ENCODE measurements around the gene SMIM41. TPM values are rescaled to one million over a fixed set of nuclear protein-coding genes. Genes with fewer than 3 reads are reported as not detected.

SMIM41 gene
- polyA plus RNA-seq, 2 of the 4 experiments (the other 2 are of a cell fraction) = not detected

DNA sequence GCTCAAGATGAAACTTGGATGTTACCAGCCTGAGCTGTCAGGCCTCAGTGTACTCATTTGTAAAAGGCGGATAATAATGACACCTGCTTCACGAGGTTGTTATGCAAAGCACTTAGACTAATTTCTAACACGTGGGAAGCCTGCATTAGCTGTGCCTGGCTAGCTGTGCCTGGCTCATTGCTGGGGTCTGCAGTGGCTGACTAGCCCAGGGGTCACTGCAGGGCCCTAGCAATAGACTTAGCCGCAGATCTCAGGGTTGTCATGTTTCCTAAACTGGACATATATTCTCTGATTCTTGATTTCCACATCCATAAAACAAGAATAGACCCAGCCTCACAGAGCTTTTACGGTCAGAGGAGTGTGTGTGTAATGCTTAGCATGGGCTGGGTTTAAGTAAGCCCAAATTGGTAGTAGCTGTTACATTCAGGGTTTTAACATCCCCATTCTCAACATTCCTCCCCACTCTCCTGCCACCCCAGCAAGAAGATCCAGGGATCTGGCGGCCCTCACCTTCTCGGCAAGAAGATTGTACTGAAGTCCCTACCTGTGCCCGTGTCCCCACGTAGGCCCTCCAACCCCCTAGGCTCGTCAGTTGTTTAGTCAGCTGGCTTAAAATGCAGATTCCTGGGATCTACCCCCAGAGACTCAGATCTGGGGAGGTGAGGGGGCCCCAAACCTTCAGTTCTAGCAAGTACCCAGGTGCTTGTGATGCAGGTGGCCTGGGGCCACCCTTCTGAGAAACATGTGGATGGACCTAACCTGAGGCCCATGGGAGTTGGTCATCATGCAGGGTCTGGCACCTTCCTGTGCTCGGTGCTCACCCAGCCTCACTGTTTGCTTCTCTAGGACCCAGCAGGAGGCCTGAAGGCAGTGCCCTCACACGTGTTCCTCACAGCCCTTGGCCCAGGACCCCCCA is 19.7 kb upstream of the SMIM41 start (continued):
- no peak for TF ChIP-seq CBX8 (IDR thresholded peaks at IDR 0.05)
- no peak for TF ChIP-seq NR3C1 (IDR thresholded peaks at IDR 0.05)
- no peak for TF ChIP-seq JUNB (IDR thresholded peaks at IDR 0.05)
- TF ChIP-seq ZNF302 (CRISPR knock-in tag; IDR thresholded peaks at IDR 0.05) = no peak
- no peak for TF ChIP-seq FOXS1 (CRISPR knock-in tag; IDR thresholded peaks at IDR 0.05)
- TF ChIP-seq BCL3 (IDR thresholded peaks at IDR 0.05) = no peak
- no peak for TF ChIP-seq MAFK (IDR thresholded peaks at IDR 0.05; ENCODE audit: partially characterized antibody)

- TF ChIP-seq TFCP2L1 (CRISPR knock-in tag; IDR thresholded peaks at IDR 0.05) = peak; percentile 67
- TF ChIP-seq, protein P1, sequence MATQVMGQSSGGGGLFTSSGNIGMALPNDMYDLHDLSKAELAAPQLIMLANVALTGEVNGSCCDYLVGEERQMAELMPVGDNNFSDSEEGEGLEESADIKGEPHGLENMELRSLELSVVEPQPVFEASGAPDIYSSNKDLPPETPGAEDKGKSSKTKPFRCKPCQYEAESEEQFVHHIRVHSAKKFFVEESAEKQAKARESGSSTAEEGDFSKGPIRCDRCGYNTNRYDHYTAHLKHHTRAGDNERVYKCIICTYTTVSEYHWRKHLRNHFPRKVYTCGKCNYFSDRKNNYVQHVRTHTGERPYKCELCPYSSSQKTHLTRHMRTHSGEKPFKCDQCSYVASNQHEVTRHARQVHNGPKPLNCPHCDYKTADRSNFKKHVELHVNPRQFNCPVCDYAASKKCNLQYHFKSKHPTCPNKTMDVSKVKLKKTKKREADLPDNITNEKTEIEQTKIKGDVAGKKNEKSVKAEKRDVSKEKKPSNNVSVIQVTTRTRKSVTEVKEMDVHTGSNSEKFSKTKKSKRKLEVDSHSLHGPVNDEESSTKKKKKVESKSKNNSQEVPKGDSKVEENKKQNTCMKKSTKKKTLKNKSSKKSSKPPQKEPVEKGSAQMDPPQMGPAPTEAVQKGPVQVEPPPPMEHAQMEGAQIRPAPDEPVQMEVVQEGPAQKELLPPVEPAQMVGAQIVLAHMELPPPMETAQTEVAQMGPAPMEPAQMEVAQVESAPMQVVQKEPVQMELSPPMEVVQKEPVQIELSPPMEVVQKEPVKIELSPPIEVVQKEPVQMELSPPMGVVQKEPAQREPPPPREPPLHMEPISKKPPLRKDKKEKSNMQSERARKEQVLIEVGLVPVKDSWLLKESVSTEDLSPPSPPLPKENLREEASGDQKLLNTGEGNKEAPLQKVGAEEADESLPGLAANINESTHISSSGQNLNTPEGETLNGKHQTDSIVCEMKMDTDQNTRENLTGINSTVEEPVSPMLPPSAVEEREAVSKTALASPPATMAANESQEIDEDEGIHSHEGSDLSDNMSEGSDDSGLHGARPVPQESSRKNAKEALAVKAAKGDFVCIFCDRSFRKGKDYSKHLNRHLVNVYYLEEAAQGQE (IDR thresholded peaks at IDR 0.05) = no peak
- 76% methylated on average over 12 of the region's 14 CpGs for WGBS (ENCODE audit: missing lambda C conversion rate)
- Histone ChIP-seq H3K4me2 (no peak overlapping the region), H3K4me1 (peaks cover 16% of the 10 kb centered on the region), H3K9me3 (no peaks in the 10 kb centered on the region), H3K27ac (no peak overlapping the region), H3K4me3 (no peak overlapping the region)
- peak; percentile 28 to 31 for ATAC-seq
- ChIA-PET POLR2A (interaction anchor here (2.4 to 2.8 kb wide), 2 partner anchors 9 to 10 kb away, joined by 9 to 10 read pairs; partner anchors contain the start of genes ATG101 and NR4A1), CTCF (interaction anchor here (1.5 to 42.5 kb wide), 5 partner anchors 9 to 57 kb away, joined by 4 to 1730 read pairs (median 25); partner anchors contain the start of genes ATG101, NR4A1 and SMIM41)
- no peak for FAIRE-seq
- DNase-seq (ENCODE audit: low read depth in 1 of 2, low spot score in 1 of 2) = peak in 1 of 2 experiments; percentile 82
These were observed 18.9 kb upstream of the SMIM41 start for GRCh38 chr12:52060498-52061177.

DNA sequence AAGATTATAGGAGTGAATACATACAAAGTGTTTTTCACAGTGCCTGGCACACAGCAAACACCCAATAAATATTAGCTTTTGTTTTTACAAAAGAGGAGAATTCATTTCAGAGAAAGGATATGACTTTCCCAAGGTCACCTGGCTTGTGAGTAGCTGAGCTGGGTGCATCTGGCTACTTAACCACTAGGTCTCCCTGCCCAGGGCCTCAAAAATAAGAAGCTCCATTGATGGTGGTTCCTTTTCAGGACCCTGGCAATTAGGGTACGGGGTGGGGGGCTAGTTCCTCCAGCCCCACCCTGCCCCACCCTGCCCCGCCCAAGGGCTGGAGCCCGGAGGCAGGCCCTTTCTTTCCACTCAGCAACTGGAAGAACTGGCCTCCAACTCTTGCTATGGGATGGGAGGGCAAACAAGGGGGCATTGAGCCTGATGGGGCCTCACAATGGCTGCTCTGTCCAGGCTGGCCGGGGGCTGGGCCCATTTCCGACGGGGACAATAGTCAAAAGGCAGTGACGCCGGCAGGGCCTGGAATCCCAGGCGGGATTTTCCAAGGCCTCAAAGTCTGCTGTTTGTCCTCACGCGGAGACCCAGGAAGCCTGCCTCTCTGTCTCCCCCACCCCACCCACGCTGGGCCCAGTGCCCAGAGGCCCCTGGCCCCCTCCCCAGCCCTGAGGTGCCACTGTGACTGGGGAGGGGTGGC is 17.9 kb upstream of the SMIM41 start:
- Histone ChIP-seq H3K4me2 (no peak overlapping the region), H3K9me3 (no peaks in the 10 kb centered on the region), H3K4me1 (peaks cover 16% of the 10 kb centered on the region), H3K4me3 (no peak overlapping the region), H3K27ac (peak overlapping the region in 1 of 2 experiments; percentile 44; a peak in 2 of 6 replicates)
- TF ChIP-seq, protein P2, sequence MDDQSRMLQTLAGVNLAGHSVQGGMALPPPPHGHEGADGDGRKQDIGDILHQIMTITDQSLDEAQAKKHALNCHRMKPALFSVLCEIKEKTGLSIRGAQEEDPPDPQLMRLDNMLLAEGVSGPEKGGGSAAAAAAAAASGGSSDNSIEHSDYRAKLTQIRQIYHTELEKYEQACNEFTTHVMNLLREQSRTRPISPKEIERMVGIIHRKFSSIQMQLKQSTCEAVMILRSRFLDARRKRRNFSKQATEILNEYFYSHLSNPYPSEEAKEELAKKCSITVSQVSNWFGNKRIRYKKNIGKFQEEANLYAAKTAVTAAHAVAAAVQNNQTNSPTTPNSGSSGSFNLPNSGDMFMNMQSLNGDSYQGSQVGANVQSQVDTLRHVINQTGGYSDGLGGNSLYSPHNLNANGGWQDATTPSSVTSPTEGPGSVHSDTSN (IDR thresholded peaks at IDR 0.05) = no peak
- TF ChIP-seq HOXB13 (CRISPR knock-in tag; IDR thresholded peaks at IDR 0.05; ENCODE audit: low read depth) (no peak), TFCP2L1 (CRISPR knock-in tag; IDR thresholded peaks at IDR 0.05) (peak; percentile 54; the same call in 1 of the 2 replicates), ESRRA (IDR thresholded peaks at IDR 0.05; ENCODE audit: borderline replicate concordance, low read length) (0 out of 2 replicates have a peak, but pooled peaks have one; percentile 37), CBX8 (IDR thresholded peaks at IDR 0.05) (no peak)
- TF ChIP-seq, protein P3, sequence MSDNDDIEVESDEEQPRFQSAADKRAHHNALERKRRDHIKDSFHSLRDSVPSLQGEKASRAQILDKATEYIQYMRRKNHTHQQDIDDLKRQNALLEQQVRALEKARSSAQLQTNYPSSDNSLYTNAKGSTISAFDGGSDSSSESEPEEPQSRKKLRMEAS (IDR thresholded peaks at IDR 0.05) = no peak
- TF ChIP-seq, protein P4, sequence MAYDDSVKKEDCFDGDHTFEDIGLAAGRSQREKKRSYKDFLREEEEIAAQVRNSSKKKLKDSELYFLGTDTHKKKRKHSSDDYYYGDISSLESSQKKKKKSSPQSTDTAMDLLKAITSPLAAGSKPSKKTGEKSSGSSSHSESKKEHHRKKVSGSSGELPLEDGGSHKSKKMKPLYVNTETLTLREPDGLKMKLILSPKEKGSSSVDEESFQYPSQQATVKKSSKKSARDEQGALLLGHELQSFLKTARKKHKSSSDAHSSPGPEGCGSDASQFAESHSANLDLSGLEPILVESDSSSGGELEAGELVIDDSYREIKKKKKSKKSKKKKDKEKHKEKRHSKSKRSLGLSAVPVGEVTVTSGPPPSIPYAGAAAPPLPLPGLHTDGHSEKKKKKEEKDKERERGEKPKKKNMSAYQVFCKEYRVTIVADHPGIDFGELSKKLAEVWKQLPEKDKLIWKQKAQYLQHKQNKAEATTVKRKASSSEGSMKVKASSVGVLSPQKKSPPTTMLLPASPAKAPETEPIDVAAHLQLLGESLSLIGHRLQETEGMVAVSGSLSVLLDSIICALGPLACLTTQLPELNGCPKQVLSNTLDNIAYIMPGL (CRISPR knock-in tag; IDR thresholded peaks at IDR 0.05; ENCODE audit: borderline replicate concordance) = no peak
- DNase-seq (ENCODE audit: low read depth in 1 of 2, low spot score in 1 of 2) (peak in 1 of 2 experiments; percentile 50), ATAC-seq (peak; percentile 1 to 3; a peak in 3 of 6 replicates), FAIRE-seq (no peak)
- 72% methylated on average over 8 of the region's 12 CpGs for WGBS (ENCODE audit: missing lambda C conversion rate)
- ChIA-PET CTCF (interaction anchor here (1.5 to 42.5 kb wide), 5 partner anchors 9 to 58 kb away, joined by 4 to 1730 read pairs (median 25); partner anchors contain the start of genes ATG101, NR4A1 and SMIM41), POLR2A (interaction anchor here (2.4 to 2.8 kb wide), 2 partner anchors 8 to 11 kb away, joined by 9 to 10 read pairs; partner anchors contain the start of genes ATG101 and NR4A1)
